ENCODE results near the gene ERG.

Gene ERG

GRCh38 chr21:38420140-38420539, 78.1 kb downstream of the ERG start:
- Histone ChIP-seq H3K4me3 (ENCODE audit: low read length) (no peak overlapping the region), H3K27ac (ENCODE audit: low read length) (no peak overlapping the region), H3K9me3 (ENCODE audit: control insufficient read depth, insufficient read depth, low read length) (no peaks in the 10 kb centered on the region), H3K4me1 (ENCODE audit: control insufficient read depth, insufficient read depth, low read length) (no peaks in the 10 kb centered on the region), H3K36me3 (ENCODE audit: control insufficient read depth, insufficient read depth, low read length) (no peaks in the 10 kb centered on the region), H3K27me3 (ENCODE audit: control insufficient read depth, insufficient read depth, low read length) (no peaks in the 10 kb centered on the region)
- no CpG with 5 or more reads among the region's 3 CpGs for whole genome bisulfite sequencing (ENCODE audit: insufficient coverage, insufficient read length)
- DNase-seq (ENCODE audit: low read depth, low spot score): no peak

- WGBS (ENCODE audit: insufficient coverage, insufficient read length): no CpG with 5 or more reads among the region's 5 CpGs
- no peaks in the 10 kb centered on the region for H3K27me3 ChIP-seq (ENCODE audit: control insufficient read depth, insufficient read depth, low read length)
- no peaks in the 10 kb centered on the region for H3K9me3 ChIP-seq (ENCODE audit: control insufficient read depth, insufficient read depth, low read length)
- H3K27ac ChIP-seq (ENCODE audit: low read length): no peak overlapping the region
- H3K36me3 ChIP-seq (ENCODE audit: control insufficient read depth, insufficient read depth, low read length): no peaks in the 10 kb centered on the region
- H3K4me1 ChIP-seq (ENCODE audit: control insufficient read depth, insufficient read depth, low read length): no peaks in the 10 kb centered on the region
- no peak overlapping the region for H3K4me3 ChIP-seq (ENCODE audit: low read length)
- DNase-seq (ENCODE audit: low read depth, low spot score): no peak
These were observed 80.6 kb downstream of the ERG start for GRCh38 chr21:38417726-38418125.

- DNase-seq (ENCODE audit: low read depth, low spot score): no peak
- Histone ChIP-seq H3K4me3 (ENCODE audit: low read length) (no peak overlapping the region), H3K27me3 (ENCODE audit: control insufficient read depth, insufficient read depth, low read length) (no peaks in the 10 kb centered on the region), H3K4me1 (ENCODE audit: control insufficient read depth, insufficient read depth, low read length) (no peaks in the 10 kb centered on the region), H3K9me3 (ENCODE audit: control insufficient read depth, insufficient read depth, low read length) (no peaks in the 10 kb centered on the region), H3K36me3 (ENCODE audit: control insufficient read depth, insufficient read depth, low read length) (no peaks in the 10 kb centered on the region), H3K27ac (ENCODE audit: low read length) (no peak overlapping the region)
- WGBS (ENCODE audit: insufficient coverage, insufficient read length): no CpG with 5 or more reads among the region's 10 CpGs
These were observed 81.5 kb downstream of the ERG start for GRCh38 chr21:38416791-38417190.

GRCh38 chr21:38413958-38414548, 84.2 kb downstream of the ERG start:
- no peaks in the 10 kb centered on the region for H3K27me3 ChIP-seq (ENCODE audit: control insufficient read depth, insufficient read depth, low read length)
- no peak for DNase-seq (ENCODE audit: low read depth, low spot score)
- H3K4me1 ChIP-seq (ENCODE audit: control insufficient read depth, insufficient read depth, low read length): no peaks in the 10 kb centered on the region
- no peaks in the 10 kb centered on the region for H3K9me3 ChIP-seq (ENCODE audit: control insufficient read depth, insufficient read depth, low read length)
- H3K36me3 ChIP-seq (ENCODE audit: control insufficient read depth, insufficient read depth, low read length): no peaks in the 10 kb centered on the region
- H3K4me3 ChIP-seq (ENCODE audit: low read length): no peak overlapping the region
- no CpG with 5 or more reads among the region's 3 CpGs for WGBS (ENCODE audit: insufficient coverage, insufficient read length)
- H3K27ac ChIP-seq (ENCODE audit: low read length): no peak overlapping the region

GRCh38 chr21:38410466-38410865, 87.8 kb downstream of the ERG start:
- DNase-seq (ENCODE audit: low read depth, low spot score): no peak
- WGBS (ENCODE audit: insufficient coverage, insufficient read length): no CpG with 5 or more reads among the region's 1 CpG
- Histone ChIP-seq H3K36me3 (ENCODE audit: control insufficient read depth, insufficient read depth, low read length) (no peaks in the 10 kb centered on the region), H3K4me3 (ENCODE audit: low read length) (no peak overlapping the region), H3K9me3 (ENCODE audit: control insufficient read depth, insufficient read depth, low read length) (no peaks in the 10 kb centered on the region), H3K27me3 (ENCODE audit: control insufficient read depth, insufficient read depth, low read length) (no peaks in the 10 kb centered on the region), H3K27ac (ENCODE audit: low read length) (no peak overlapping the region), H3K4me1 (ENCODE audit: control insufficient read depth, insufficient read depth, low read length) (no peaks in the 10 kb centered on the region)

GRCh38 chr21:38409907-38410306, 88.4 kb downstream of the ERG start:
- no peaks in the 10 kb centered on the region for H3K9me3 ChIP-seq (ENCODE audit: control insufficient read depth, insufficient read depth, low read length)
- no peaks in the 10 kb centered on the region for H3K4me1 ChIP-seq (ENCODE audit: control insufficient read depth, insufficient read depth, low read length)
- H3K4me3 ChIP-seq (ENCODE audit: low read length): no peak overlapping the region
- no CpG with 5 or more reads among the region's 3 CpGs for WGBS (ENCODE audit: insufficient coverage, insufficient read length)
- no peaks in the 10 kb centered on the region for H3K36me3 ChIP-seq (ENCODE audit: control insufficient read depth, insufficient read depth, low read length)
- no peaks in the 10 kb centered on the region for H3K27me3 ChIP-seq (ENCODE audit: control insufficient read depth, insufficient read depth, low read length)
- no peak for DNase-seq (ENCODE audit: low read depth, low spot score)
- H3K27ac ChIP-seq (ENCODE audit: low read length): no peak overlapping the region

GRCh38 chr21:38404177-38404576, 94.1 kb downstream of the ERG start:
- Histone ChIP-seq H3K4me3 (ENCODE audit: low read length) (no peak overlapping the region), H3K4me1 (ENCODE audit: control insufficient read depth, insufficient read depth, low read length) (no peaks in the 10 kb centered on the region; the same call in 1 of the 2 replicates), H3K36me3 (ENCODE audit: control insufficient read depth, insufficient read depth, low read length) (no peaks in the 10 kb centered on the region), H3K9me3 (ENCODE audit: control insufficient read depth, insufficient read depth, low read length) (no peaks in the 10 kb centered on the region), H3K27ac (ENCODE audit: low read length) (no peak overlapping the region), H3K27me3 (ENCODE audit: control insufficient read depth, insufficient read depth, low read length) (no peaks in the 10 kb centered on the region)
- no CpG with 5 or more reads among the region's 9 CpGs for WGBS (ENCODE audit: insufficient coverage, insufficient read length)
- DNase-seq (ENCODE audit: low read depth, low spot score): no peak

GRCh38 chr21:38402795-38403194, 95.5 kb downstream of the ERG start:
- Histone ChIP-seq H3K4me1 (ENCODE audit: control insufficient read depth, insufficient read depth, low read length) (no peaks in the 10 kb centered on the region; the same call in 1 of the 2 replicates), H3K9me3 (ENCODE audit: control insufficient read depth, insufficient read depth, low read length) (no peaks in the 10 kb centered on the region), H3K36me3 (ENCODE audit: control insufficient read depth, insufficient read depth, low read length) (no peaks in the 10 kb centered on the region), H3K4me3 (ENCODE audit: low read length) (no peak overlapping the region), H3K27ac (ENCODE audit: low read length) (no peak overlapping the region), H3K27me3 (ENCODE audit: control insufficient read depth, insufficient read depth, low read length) (no peaks in the 10 kb centered on the region)
- no peak for DNase-seq (ENCODE audit: low read depth, low spot score)
- WGBS (ENCODE audit: insufficient coverage, insufficient read length): no CpG with 5 or more reads among the region's 6 CpGs

GRCh38 chr21:38402291-38402690, 96.0 kb downstream of the ERG start:
- Histone ChIP-seq H3K36me3 (ENCODE audit: control insufficient read depth, insufficient read depth, low read length) (no peaks in the 10 kb centered on the region), H3K27me3 (ENCODE audit: control insufficient read depth, insufficient read depth, low read length) (no peaks in the 10 kb centered on the region), H3K4me3 (ENCODE audit: low read length) (no peak overlapping the region), H3K27ac (ENCODE audit: low read length) (no peak overlapping the region), H3K9me3 (ENCODE audit: control insufficient read depth, insufficient read depth, low read length) (no peaks in the 10 kb centered on the region), H3K4me1 (ENCODE audit: control insufficient read depth, insufficient read depth, low read length) (no peaks in the 10 kb centered on the region; the same call in 1 of the 2 replicates)
- no CpG with 5 or more reads among the region's 11 CpGs for WGBS (ENCODE audit: insufficient coverage, insufficient read length)
- no peak for DNase-seq (ENCODE audit: low read depth, low spot score)

GRCh38 chr21:38401191-38401926, 96.9 kb downstream of the ERG start:
- Histone ChIP-seq H3K9me3 (ENCODE audit: control insufficient read depth, insufficient read depth, low read length) (no peaks in the 10 kb centered on the region), H3K4me1 (ENCODE audit: control insufficient read depth, insufficient read depth, low read length) (no peaks in the 10 kb centered on the region; the same call in 1 of the 2 replicates), H3K27me3 (ENCODE audit: control insufficient read depth, insufficient read depth, low read length) (no peaks in the 10 kb centered on the region), H3K36me3 (ENCODE audit: control insufficient read depth, insufficient read depth, low read length) (no peaks in the 10 kb centered on the region), H3K4me3 (ENCODE audit: low read length) (no peak overlapping the region), H3K27ac (ENCODE audit: low read length) (no peak overlapping the region)
- WGBS (ENCODE audit: insufficient coverage, insufficient read length): no CpG with 5 or more reads among the region's 12 CpGs
- DNase-seq (ENCODE audit: low read depth, low spot score): no peak

All from iPS DF 6.9 (cell line).